GM06990 (cell line): Measurements from ENCODE around the gene SUCO.

Experiments
- DNase-seq: peaks from one replicate; pipeline ENCODE4 v3.0.0-alpha.2; 2011; ENCODE audit not compliant: insufficient read length; ENCODE audit errors: extremely low read depth
- H3K27me3 ChIP-seq: replicated peaks from 2 replicates; pipeline ENCODE4 v1.6.0; 2011; ENCODE audit warnings: low read length; ENCODE audit not compliant: control insufficient read depth, insufficient read depth
- H3K36me3 ChIP-seq: 2 replicates; pipeline ENCODE4 v1.5.1; 2011; ENCODE audit warnings: low read length; ENCODE audit not compliant: control insufficient read depth, insufficient read depth
- H3K4me3 ChIP-seq: replicated peaks from 2 replicates; pipeline ENCODE4 v1.5.1; 2011; ENCODE audit warnings: low read depth, mild to moderate bottlenecking, control low read depth, low read length
- CTCF ChIP-seq: IDR thresholded peaks from 2 replicates; pipeline ENCODE4 v1.5.1; 2011; ENCODE audit warnings: low read length, control low read depth, mild to moderate bottlenecking, inconsistent platforms; ENCODE audit not compliant: insufficient read depth, poor library complexity, severe bottlenecking

The SUCO gene

GRCh38 chr1:172630056-172630818 is 97.3 kb downstream of the SUCO start:
- no peaks in the 10 kb centered on the region for H3K36me3 ChIP-seq
- no peaks in the 10 kb centered on the region for H3K27me3 ChIP-seq
- no peak overlapping the region for H3K4me3 ChIP-seq
- no peak for DNase-seq
- TF ChIP-seq CTCF = no peak

GRCh38 chr1:172630868-172631267 is 97.9 kb downstream of the SUCO start:
- DNase-seq = no peak
- H3K27me3 ChIP-seq = no peaks in the 10 kb centered on the region
- TF ChIP-seq CTCF = no peak

DNA sequence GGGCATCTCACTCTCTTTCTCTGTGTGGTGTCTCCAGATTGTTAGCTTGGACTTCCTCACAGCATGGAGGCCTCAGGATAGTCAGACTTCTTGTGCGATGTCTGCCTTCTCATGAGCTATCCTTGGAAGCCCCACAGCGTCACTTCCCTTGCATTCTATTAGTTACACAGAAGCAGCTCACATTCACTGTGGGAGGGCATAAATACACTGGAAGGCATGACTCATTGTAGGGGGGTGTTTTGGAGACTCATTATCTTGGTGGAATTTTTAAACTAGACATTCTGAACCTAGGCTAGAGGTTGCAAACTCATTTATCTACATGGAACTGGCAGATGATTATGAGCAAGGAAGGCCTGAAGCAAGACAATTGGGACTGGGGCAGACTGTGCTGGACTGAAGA is 104.6 kb downstream of the SUCO start:
- H3K4me3 ChIP-seq = no peak overlapping the region
- no peak for DNase-seq
- no peak for TF ChIP-seq CTCF
- H3K27me3 ChIP-seq = no peaks in the 10 kb centered on the region; the same call in 1 of the 2 replicates
- no peaks in the 10 kb centered on the region for H3K36me3 ChIP-seq

More at GRCh38 chr1:172630868-172631267, 97.9 kb downstream of the SUCO start:
- H3K36me3 ChIP-seq = no peaks in the 10 kb centered on the region
- H3K4me3 ChIP-seq = no peak overlapping the region

DNA sequence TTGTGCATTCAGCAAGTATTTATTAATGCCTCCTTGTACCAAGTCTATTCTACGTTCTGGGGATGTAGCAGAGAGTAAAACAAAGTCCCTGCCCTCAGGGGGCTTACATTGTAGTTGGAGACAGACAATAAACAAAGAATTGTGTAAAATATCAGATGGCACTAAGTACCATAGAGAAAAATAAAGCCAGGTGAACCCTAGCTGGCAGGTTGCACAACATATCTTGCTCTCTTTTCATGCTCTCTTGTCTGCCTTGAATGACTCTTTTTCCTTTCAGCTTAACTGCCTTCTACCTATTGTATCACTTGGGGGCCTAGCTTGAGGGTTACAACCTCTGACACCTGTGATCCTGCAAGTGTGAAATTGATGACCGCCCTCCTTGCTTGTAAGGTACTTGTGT is 105.3 kb downstream of the SUCO start:
- Histone ChIP-seq H3K4me3 (no peak overlapping the region), H3K36me3 (no peaks in the 10 kb centered on the region), H3K27me3 (no peaks in the 10 kb centered on the region; the same call in 1 of the 2 replicates)
- no peak for TF ChIP-seq CTCF
- DNase-seq = no peak

DNA sequence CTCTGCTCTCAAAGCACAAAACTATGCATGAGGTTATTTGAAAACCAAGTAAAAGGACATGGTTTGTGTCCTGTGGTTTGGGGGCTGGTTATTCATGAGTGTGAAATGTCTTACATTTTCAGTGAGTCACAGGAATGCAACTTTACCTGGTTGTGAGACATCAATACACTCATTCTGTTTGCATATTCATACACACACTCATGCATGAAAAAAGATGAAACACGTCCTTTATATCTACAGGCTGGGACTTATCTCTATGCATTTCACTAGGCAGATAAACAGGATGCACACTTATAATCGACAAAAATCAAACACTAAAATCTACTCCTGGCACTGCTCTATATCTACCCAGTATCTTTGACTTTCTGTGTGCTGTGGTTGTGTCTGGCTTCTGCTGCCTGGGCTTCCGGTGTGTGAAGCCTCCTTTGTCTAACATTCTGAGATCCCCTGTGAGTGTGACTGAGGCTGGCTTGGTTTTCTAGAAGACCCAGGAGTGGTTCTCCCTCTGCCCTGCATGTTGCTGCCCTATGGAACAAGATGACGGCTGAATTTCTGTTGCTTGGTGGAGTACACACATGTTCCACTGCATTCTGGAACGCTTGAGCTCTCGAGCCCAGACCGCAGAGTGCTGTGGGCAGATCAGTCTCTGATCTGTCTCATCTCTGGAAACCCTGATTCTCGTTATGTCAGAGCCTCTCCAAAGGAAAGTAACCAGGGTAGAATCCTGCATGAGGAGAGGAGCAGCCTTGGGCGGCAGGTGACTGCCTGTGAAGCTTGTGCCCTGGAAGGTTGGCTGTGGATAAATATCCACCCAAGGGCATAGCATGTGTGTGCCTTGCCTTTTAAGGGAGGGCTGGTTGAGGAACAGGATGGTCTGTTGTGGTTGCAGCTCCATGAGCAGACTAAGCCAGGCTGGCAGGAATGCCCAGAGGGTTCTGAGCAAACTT is 106.2 kb downstream of the SUCO start:
- DNase-seq = peak; percentile 62
- H3K36me3 ChIP-seq = no peaks in the 10 kb centered on the region
- no peaks in the 10 kb centered on the region; the same call in 1 of the 2 replicates for H3K27me3 ChIP-seq
- H3K4me3 ChIP-seq = peak overlapping the region; percentile 8; the same call in 1 of the 2 replicates
- TF ChIP-seq CTCF = no peak
